KG1 (cell line): ENCODE measurements around the gene ALDH1L1.

Experiments
- DNase-seq: peaks from one replicate; lab custom pipeline; 2025; lab: John Stamatoyannopoulos, UW

ALDH1L1 gene

DNA sequence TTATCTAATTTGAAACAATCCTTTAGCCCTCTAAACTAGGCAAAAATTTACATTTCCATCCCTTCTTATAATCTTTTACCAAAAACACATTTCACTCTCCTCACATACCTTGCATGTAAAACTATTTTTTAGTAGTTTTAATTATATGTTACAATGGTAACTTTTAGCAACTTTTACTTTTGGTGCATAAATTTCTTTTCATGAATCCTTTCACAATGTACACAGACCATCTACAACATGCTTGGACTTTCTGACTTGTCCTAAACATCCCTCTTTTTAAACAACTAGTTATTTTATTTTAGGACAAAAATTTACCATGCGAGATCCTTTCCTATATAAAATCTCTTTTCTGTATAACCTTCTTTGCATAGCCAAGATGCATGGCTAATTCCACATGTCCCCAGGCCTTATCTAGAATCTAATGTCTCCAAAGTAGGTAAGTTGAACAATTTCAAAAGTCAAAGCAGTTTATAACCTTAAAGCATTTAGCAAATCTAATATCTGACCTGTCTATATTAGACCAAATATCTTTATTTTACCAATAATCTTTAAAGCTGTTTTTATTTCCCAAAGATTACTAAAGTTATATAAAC is 14.4 kb upstream of the ALDH1L1 start:
- DNase-seq = no peak

DNA sequence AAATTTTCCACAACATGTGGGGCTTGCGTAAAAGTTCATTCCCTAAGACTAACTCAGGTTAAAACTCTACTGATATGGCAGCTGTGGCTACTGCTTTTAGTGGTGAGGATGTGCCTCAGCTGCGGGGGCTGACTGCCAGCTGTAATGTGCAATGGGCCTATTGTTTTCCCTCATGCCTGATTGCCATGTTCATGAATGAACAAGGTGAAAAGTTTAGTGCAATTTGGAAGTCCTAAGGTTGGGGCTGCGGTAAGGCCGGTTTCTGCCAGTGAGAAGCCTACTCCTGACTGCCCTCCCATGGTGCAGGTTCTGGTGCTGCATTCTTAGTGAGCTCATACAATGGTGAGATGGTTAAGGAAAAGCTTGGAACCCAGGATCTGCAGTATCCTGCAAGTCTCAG is 10.9 kb upstream of the ALDH1L1 start:
- DNase-seq = no peak

DNA sequence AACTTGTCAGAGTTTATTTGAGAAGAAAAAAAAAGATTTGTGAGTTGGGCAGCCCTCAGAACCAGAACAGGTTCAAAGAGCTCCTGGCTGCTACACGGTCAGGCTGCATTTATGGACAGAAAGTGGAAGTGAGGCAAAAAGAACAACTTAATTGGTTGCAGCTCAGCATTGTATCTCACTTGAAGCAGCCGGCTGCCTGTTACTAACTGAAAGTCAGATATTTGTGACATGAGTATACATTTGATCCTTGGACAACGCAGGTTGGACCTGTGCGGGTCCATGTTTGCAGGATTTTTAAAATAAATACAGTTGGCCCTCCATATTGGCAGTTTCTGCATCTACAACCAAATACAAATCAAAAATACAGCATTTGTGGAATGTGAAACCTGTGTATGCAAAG is 7.5 kb upstream of the ALDH1L1 start:
- DNase-seq = no peak

DNA sequence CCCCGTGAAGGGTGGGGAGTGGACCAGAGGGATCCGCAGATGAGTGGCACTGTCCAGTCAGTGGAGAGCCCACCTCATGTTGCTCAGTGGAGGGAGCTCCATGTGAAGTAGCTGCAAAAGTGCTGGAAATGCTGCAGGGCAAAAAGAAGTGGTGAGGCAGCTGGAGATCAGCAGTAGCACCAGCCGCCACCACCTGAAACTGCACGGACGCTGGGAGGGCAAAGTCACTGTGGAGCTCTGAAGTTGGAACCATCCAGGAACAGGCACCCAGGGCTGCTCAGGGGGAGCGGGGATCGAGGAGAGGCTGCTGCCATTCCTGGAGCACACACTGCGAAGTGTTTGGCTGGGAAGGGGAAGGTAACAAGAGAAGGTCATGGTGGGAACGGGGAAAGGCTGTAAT is 6.4 kb upstream of the ALDH1L1 start:
- no peak for DNase-seq

DNA sequence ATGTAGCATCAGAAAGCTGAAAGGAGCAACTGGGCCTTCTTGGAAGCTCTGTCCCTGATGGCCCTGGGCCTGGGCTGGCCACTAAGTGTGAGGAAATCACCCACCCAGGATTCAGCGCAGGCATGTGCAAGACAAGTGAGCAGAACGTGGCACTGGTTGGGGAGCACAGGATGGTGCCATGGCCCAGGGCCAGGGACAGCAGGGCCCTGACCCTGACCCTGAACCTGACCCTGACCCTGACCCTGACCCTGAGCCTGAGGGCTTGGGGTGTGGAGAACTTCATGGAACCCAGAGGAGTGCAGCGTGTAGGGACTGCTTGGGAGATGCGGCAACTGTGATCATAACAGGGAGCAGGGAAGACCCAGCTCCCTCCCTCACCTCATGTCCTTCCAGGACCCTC is 5.9 kb upstream of the ALDH1L1 start:
- no peak for DNase-seq

DNA sequence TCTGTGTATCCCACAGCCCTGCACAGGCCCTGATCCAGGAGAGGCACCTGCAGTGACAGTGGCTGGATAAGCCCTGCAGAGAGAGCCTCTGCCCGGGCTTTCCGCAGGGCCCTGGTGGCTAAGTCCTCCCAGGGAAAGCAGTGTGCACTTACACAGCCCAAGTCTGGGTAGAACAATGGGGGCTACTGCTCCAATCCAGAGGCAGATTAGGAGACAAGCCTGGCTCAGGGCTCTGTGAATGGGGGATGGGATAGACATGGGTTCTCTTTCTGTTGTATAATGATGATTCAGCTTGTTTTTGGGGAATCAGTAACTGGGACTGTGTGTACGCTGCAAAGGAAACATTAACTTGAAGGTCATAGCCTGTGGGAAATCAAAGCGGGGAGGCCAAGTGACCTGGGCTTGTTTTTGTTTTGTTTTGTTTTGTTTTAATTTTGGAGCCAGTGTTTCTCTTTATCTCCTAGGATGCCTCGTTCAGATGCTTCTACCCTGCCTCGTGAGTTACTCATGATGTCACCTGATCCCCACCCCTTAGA is 4.1 kb upstream of the ALDH1L1 start:
- DNase-seq = no peak

DNA sequence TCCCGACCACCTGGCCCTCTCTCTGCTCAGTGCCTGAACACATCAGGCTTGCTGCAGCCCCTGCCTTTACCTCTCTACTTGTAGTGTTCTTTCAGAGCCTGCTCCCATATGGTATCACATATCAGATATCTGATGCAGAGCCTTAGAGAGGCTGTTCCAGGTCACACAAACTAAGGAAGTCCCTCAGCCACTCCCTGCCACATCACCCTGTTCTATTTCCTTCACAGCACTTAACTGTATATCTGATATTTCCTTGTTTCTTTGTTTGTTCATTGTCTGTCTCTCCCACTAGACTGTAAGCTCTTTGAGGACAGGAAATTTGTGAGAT is 976 bp upstream of the ALDH1L1 start:
- no peak for DNase-seq

DNA sequence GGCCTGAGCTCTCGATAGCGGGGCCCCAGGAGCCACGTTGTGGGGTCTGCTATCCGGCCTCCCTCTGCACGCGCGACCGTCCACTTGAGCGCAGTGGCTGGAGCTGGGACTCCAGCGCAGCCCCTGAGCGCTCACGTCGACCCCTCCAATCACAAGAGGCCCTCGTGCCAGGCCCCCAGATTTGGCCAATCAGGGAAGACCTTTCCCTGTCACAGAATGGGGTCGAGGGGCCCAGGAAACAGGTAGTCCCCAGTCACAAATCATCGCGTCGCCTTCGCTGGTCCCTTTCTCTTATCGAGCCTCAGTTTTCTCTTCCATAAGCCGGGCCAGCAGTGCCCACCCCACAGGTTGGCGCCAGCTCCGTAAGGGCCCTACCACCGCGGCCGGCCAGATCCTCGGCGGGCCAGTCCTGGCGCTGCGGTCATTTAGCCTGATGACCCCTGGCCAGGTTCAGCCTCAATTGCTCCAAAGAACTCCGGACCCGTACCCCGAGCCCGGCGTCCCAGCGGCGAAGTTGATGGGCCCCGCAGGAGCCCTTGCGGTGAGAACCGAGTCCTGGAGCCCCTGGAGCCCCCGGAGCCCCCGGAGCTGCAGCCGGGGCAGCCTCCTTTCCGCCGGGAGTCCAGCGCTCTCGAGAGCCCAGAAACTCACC is 435 bp downstream of the ALDH1L1 start:
- no peak for DNase-seq

DNA sequence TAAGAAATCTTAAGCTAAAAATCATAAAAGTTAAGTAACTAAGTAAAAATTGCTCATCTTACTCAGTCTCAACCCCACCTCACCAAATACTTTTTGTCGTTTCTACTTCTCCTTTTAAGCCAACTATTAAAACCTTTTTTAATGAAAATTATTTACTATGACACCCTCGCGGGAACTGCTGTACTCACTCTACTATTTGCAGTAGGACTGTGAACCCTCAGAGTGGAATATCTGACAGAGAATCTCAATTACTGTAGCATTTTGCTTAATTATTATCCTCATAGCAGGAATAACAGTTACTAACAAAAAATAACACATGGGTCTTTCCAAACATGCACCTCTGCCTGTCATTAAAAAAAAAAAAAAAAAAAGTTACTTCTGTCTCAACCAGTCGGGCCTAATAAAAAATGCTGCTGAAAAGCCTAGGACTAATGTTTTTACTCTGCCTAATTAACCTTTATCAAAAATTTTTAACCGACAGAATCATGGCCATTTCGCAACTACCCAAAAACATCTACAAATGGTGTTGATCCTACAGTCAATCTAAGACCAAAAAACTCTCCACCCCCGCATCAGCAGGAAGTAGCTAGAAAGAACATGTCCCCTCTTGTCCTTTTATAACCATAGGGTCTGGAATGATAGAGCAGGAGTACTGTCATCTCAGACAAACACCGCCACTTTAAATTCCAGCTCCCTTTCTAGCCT is 10.2 kb downstream of the ALDH1L1 start:
- DNase-seq = no peak

DNA sequence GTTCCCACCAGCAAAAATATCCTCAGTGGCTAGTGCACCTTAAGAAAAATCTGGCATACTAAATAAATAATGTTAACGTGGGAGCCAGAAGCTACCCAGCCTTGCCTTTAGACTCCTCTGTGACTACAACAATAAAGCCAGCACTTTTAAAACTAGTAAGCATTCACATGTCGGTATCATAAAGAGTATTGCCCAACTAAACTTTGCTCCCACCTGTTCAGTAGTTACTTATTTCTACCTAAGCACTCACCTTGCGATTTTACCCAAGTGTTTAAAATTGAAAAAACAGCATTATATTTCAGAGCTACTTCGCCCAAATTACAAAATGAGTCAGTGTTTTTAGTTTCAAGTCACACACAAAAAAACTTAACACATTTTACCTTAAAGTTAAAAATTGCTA is 12.8 kb downstream of the ALDH1L1 start:
- no peak for DNase-seq

DNA sequence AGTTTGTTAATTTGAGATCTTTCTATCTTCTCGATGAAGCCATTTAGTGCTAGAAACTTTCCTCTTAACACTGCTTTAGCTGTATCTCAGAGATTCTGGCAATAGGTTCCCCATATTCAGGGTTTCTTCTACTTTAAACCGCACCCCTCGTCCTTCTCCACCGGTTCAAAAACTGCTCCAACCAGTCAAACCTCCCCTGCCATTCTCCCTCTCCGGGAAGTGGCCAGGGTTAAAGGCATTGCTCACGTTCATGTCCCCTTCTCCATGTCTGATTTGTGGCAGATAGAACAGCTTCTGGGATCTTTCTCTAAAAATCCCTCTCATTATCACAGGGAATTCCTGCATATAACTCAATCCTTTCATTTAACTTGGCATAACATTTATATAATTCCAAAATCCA is 14.4 kb downstream of the ALDH1L1 start:
- no peak for DNase-seq

DNA sequence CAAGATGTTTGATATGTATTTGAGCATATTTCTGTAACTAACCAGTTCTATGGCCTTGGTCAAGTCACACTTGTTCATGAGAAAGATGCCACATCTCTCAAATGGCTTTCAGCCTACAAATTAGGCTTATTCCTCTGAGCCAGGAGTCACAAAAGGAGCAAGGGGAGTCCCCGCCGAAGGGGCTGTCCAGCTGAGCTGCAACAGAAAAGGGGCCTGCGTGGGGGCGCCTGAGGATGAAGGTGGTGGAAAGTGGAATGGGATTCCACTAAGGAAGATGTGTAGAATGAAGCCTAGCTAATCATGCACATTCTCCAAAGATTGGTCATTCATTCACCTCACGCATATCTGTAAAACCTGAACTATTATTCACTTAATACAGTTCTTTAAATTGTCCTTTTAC is 19.1 kb downstream of the ALDH1L1 start:
- DNase-seq = no peak

DNA sequence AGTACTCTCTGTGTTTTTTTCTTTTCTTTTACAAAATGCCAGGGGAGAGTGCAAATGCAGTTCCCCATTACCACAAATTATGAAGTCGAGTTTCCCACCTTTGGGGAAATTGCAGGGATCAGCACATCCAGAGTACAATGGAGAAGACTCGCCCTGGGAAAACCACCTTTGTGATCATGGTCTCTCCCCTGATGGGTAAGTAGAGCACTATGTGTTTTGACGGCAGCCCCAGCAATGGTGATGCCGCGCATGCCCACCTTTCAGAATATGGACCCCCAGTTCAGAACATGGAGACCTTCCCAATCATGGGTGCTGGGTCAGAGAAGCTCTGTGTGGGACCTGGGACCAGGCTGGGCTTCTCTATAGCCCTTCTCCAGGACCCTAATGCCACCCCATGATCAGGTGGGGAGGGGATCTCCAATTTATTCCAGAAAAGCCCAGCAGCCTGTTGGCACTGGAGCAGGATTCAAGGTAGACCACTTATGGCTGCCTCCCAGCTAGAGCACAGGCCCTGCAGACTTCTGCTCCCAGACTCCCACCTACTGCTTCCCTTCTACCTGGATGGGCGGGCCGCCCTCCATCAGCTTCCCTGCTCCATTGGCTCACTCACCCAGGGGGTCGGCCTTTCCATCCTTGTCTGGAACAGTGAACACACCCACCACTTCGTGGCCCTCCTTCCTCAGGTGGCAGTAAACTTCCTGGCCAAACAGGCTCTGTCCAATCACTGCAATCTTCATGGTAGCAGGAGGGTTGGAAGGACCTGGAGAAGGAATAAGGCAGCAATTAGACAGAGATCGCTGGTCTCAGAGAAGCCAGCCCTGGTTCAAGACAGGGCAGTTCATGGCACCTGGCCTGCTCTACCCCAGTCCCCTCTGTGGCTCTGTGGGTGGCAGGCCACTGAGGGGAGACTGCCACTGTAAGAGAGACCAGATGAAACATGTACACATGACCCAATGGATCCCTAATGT is 19.9 kb downstream of the ALDH1L1 start:
- no peak for DNase-seq

DNA sequence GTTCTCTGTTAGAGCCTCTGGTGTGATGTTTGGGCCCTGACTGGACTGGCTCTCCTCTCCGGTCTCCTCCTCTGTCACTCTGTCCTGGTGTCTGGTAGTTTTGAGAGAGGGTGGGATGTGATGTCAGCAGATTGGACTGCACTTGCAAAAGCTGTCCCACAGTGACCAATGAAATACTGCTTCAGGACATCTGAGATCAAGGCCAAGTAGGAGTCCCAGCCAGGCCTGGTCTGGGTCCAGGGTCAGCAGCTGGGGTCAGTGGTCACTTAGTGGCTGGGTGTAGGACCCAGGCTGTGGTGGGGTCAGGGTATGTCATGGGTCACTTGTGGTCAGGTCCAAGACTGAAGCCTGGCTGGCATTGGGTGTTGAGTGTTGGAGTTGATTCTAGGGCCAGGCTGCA is 20.9 kb downstream of the ALDH1L1 start:
- DNase-seq = no peak

DNA sequence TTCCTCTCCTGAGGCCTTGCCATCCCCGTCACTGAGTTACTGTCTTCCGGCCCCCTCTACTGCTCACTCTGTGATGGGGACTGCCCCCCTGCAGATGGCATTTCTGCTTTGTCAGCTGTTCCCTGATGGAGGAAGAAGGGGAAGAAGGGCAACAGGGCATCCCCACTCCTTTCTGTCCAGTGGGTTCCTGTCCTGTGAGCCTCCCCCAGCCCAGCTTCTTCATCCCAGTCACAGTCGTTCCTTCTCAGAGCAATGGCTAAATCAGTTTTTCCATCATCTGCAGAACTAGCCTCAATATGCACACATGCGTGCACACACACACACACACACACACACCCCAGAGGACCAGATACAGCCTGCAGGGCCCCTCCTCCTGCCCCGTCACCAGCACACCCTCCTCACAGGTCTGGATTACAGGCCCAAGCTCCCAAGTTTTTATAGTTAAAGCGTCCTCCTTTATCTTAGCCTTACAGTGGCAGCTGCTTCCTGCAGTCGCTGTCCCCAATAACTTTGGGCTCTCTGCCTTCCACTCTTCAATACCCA is 21.4 kb downstream of the ALDH1L1 start:
- no peak for DNase-seq

DNA sequence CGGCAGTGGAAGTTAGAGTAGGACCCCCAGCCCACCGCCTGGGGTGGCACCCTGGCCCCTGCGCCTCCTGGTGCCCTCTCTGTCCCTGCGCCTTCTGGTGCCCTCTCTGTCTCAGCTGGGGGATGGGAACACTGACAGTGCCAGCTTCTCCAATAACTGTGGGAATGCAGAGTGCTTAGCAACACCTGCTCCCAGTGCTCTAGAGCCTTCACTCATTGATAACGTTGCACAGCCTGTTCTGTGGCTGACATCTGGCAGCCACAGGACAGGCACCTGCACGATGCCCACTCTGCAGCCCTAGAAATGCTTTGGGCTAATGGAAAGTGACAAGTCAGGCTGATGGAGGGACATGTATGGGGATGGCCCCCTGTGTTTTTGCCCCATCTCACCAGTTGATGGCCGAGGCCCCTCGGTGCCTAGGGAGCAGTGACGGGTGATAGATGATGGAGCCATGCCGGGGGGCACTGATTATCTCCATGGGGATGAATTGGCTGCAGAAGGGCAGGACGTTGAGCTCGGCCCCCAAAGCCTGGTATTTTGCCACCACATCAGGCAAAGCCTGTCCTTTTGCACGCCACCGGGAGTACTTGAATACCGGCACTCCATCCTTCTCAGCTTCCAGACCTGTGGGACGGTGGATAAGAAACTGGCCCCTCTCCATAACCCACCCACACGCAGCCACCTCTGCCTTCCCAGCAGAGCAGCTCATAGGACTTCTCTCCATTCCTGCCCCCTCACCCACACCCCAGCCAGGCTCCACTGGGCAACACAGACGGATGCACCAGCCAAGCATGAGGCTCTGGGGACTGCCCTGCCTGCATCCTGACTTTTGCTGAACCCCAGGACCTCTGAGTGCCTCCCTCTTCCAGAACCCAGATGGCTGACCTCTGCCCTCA is 22.1 kb downstream of the ALDH1L1 start:
- no peak for DNase-seq

DNA sequence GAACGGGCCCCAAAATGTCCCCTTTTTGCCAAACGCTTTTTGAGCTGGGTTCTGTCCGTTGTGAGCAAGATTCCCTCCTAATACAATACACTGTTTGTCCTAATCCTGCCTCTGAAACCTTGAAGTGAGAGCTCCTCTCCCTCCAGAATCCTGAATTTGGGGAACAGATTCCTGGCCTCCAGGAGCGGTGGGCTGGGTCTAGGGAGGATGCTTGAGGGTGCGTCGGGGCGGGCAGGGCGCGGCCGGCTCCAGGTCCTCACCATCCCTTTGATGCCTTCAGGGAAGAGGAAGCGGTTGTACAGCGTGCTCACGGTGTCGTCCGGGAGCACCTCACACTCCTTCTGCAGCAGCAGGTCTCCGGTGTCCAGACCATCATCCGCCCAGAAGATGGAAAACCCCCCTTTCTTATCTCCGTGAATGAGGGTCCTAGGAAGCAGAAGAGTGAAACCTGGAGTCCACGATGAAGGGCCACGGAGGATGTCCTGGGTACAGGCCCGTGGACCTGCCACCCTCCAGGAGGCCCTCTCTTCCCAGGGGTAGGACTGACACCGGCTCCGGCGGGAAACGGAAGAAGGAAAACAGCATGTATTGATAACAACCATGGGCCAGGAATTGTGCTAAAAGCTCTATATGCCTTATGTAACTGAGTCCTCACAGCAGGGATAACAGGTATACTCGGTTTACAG is 23.2 kb downstream of the ALDH1L1 start:
- DNase-seq = no peak

DNA sequence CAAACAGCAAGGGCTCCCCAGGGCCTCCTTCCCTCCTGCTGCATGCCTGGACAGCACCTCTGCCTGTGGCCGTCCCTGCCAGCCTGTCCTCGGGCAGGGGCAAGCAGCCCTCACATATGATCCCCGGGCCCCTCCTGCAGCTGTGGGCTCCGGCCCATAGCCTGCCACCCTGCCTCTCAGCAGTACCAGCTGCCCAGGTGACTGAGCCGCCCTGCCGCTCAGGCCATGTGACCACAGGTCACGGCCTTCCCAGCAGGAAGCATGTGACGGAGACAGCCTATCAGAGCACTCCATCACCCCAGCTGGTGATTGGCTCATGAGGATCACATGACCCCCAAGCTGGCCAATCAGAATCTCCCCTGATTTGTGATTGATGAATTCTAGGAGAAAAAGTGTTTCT is 23.9 kb downstream of the ALDH1L1 start:
- DNase-seq = no peak

DNA sequence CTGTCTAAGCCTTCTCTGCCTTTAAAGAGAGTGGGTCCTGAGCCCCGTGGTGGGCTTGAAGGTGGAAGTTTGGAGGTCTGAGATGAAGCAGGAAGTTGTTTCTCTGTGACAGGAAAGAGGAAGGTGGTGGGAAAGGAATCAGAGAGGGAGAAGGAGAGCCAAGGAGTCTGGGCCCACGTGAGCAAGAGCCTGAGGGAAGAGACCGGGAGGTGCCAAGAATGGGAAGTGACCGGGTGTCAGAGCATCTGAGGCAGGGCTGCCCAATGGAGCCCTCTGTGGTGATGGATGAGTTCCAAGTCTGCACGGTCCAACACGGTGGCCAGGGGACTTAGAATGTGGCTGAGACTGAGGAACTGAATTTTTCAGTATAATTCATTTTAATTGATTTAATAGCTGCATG is 24.6 kb downstream of the ALDH1L1 start:
- no peak for DNase-seq

DNA sequence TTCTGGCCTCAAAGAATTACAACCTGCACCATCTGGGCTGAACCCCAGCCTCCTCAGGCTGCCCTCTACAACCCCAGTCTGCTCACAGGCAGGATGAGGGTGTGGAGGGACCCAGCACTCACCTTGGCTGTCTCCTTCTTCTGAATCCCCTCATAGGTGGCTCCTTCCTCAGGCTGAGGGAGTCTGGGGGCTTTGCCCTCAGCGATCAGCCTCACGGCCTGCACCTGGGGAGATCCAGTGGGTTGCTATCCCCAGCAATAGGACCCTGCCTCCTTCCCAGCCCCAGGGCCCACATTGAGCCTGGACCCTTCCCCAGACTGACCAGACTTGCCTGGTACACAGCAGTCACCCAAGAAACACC is 25.1 kb downstream of the ALDH1L1 start:
- DNase-seq = no peak
